GM12878 (cell line): ENCODE results near the gene C19orf81. TPM values are rescaled to one million over a fixed set of nuclear protein-coding genes. Genes with fewer than 3 reads are reported as not detected.

Experiments used
- ATAC-seq: fragments of 200-7000 bp; cut with Tn5 transposase; 3 replicates; pipeline ENCODE4 v1.9.1; 2020; ENCODE audit warnings: mild to moderate bottlenecking, moderate library complexity
- BruUV-seq: library from RNA; stranded (reverse); fragments of 400-500 nt; replicated peaks from 2 replicates; lab custom pipeline; 2021; lab: Mats Ljungman, UMichigan
- CTCF ChIA-PET: fragments of 300-600 bp; sonication (Branson Sonifier 250); formaldehyde crosslinking; extraction: SDS; loops from one replicate; lab custom pipeline; 2021; ENCODE audit warnings: inconsistent platforms; lab: Yijun Ruan, JAX
- POLR2A ChIA-PET: fragments of 350-600 bp; formaldehyde crosslinking; extraction: SDS; loops from one replicate; lab custom pipeline; 2021; ENCODE audit warnings: inconsistent platforms; lab: Charles Lee
- RAD21 ChIA-PET: fragments of 300-600 bp; sonication (Branson Sonifier 250); formaldehyde crosslinking; loops from one replicate; lab custom pipeline; 2023; ENCODE audit warnings: antibody characterized with exemption; ENCODE audit not compliant: unreplicated experiment; lab: Charles Lee
- SMC1A ChIA-PET: fragments of 300-600 bp; sonication (Branson Sonifier 250); formaldehyde crosslinking; loops from one replicate; lab custom pipeline; 2023; ENCODE audit not compliant: unreplicated experiment, uncharacterized antibody; lab: Charles Lee
- DNase-seq: peaks from one replicate; pipeline ENCODE4 v3.0.0-alpha.2; 2011; ENCODE audit warnings: low read depth, low spot score
- FAIRE-seq: peaks from 3 replicates; lab custom pipeline; 2011; peaks lifted over from hg19 to GRCh38; lab: Jason Lieb, UNC
- H2AFZ ChIP-seq: 2 replicates; pipeline ENCODE4 v1.6.0; 2011; ENCODE audit warnings: low read depth, low read length, control low read depth; ENCODE audit not compliant: control insufficient read depth
- H3K27ac ChIP-seq: 2 replicates; pipeline ENCODE4 v1.5.1; 2011; ENCODE audit warnings: control low read depth; ENCODE audit not compliant: control insufficient read depth, insufficient read depth
- H3K27me3 ChIP-seq, 2 experiments: replicated peaks in 1 of 2; 2 replicates each; pipeline versions ENCODE4 v1.6.0 to v1.6.1; 2011; ENCODE audit warnings: low read length in 1 of 2; ENCODE audit not compliant: control insufficient read depth in 2 of 2, insufficient read depth in 2 of 2
- H3K36me3 ChIP-seq, 2 experiments: 2 replicates each; pipeline ENCODE4 v1.5.1; 2011; ENCODE audit warnings: low read length in 1 of 2; ENCODE audit not compliant: control insufficient read depth in 2 of 2, insufficient read depth in 2 of 2
- H3K4me1 ChIP-seq: 2 replicates; pipeline ENCODE4 v1.6.1; 2011; ENCODE audit warnings: mild to moderate bottlenecking, low read length, moderate library complexity, mixed read lengths; ENCODE audit not compliant: control insufficient read depth, insufficient read depth
- H3K4me2 ChIP-seq: 2 replicates; pipeline ENCODE4 v1.6.0; 2011; ENCODE audit warnings: control low read depth; ENCODE audit not compliant: control insufficient read depth, insufficient read depth
- H3K4me3 ChIP-seq: fragments of 200-600 bp; sonication (generic); 2 replicates; pipeline ENCODE4 v1.5.1; 2016
- H3K79me2 ChIP-seq: 2 replicates; pipeline ENCODE4 v1.6.0; 2011; ENCODE audit warnings: low read length; ENCODE audit not compliant: control insufficient read depth, insufficient read depth
- H3K9ac ChIP-seq: 2 replicates; pipeline ENCODE4 v1.8.0; 2011; ENCODE audit warnings: low read length, control low read depth, mixed read lengths; ENCODE audit not compliant: control insufficient read depth, insufficient read depth
- H3K9me3 ChIP-seq: replicated peaks from 3 replicates; pipeline ENCODE4 v1.5.1; 2011; ENCODE audit warnings: mild to moderate bottlenecking, low read length; ENCODE audit not compliant: control insufficient read depth, insufficient read depth
- H4K20me1 ChIP-seq: 2 replicates; pipeline ENCODE4 v1.6.0; 2011; ENCODE audit not compliant: control insufficient read depth, insufficient read depth
- CEBPB ChIP-seq, 2 experiments: fragments of 150-350 bp in 1 of 2; IDR thresholded peaks; 2 replicates each; pipeline ENCODE4 v1.6.1; 2012 to 2014; ENCODE audit warnings: low read depth in 2 of 2, low read length in 2 of 2, borderline replicate concordance in 1 of 2, inconsistent platforms in 1 of 2
- CHD1 ChIP-seq: IDR thresholded peaks from 2 replicates; pipeline ENCODE4 v1.6.1; 2012; ENCODE audit warnings: low read depth, low read length, improper control_type of control experiment
- CHD2 ChIP-seq: IDR thresholded peaks from 2 replicates; pipeline ENCODE4 v1.6.1; 2011; ENCODE audit warnings: low read depth, low read length, improper control_type of control experiment, borderline replicate concordance
- HCFC1 ChIP-seq: fragments of 150-350 bp; IDR thresholded peaks from 2 replicates; pipeline ENCODE4 v1.6.1; 2014; ENCODE audit warnings: low read length
- JUND ChIP-seq: IDR thresholded peaks from 2 replicates; pipeline ENCODE4 v1.6.1; 2012; ENCODE audit warnings: low read depth, mild to moderate bottlenecking, low read length, improper control_type of control experiment, moderate library complexity
- SPI1 ChIP-seq: IDR thresholded peaks from 2 replicates; pipeline ENCODE4 v1.6.1; 2011; ENCODE audit warnings: low read depth, mild to moderate bottlenecking, low read length, moderate library complexity, borderline replicate concordance; ENCODE audit not compliant: insufficient read depth
- ZNF217 ChIP-seq: fragments of 450-650 bp; IDR thresholded peaks from 2 replicates; pipeline ENCODE4 v1.6.1; 2017; ENCODE audit warnings: antibody characterized with exemption, mild to moderate bottlenecking
- WGBS: methylation state at CpG from one replicate; pipeline ENCODE4 v1.1.6; 2016; ENCODE audit warnings: low lambda C conversion rate; ENCODE audit not compliant: insufficient replicate concordance, insufficient coverage; ENCODE audit errors: missing lambda C conversion rate; 5-methylcytosine and 5-hydroxymethylcytosine counted together
- in situ Hi-C: fragments of 300-500 bp; cut with MboI; formaldehyde crosslinking; loops from 9 replicates; pipeline ENCODE4 v1.14.3; 2018; ENCODE audit warnings: mixed read lengths
- intact Hi-C: fragments of 100-400 bp; cut with micrococcal nuclease; formaldehyde crosslinking; loops from one replicate; pipeline ENCODE4 v1.14.2; 2022; ENCODE audit not compliant: unreplicated experiment
- polyA plus RNA-seq, 11 experiments: library from polyadenylated mRNA; depleted of rRNA in 4 of 11; unstranded in 6 of 11; stranded (reverse) in 5 of 11; fragments of >200 nt; fragmentation: Nextera tagmentation in 4 of 11; fragmentation: Illumina TruSeq in 1 of 11; extraction: Ambion mirVana in 4 of 11; extraction: Trizol in 1 of 11; gene quantifications; 1 replicate in 1 of 11; 2 replicates in 10 of 11; pipeline versions ENCODE4 v1.2.1 to v1.2.3, GENCODE V29; 2011 to 2016; ENCODE audit warnings: inconsistent platforms in 2 of 11, missing spikeins in 2 of 11, low read depth in 1 of 11
- total RNA-seq, 4 experiments: library from RNA; depleted of rRNA in 3 of 4; stranded (reverse); fragments of >200 nt in 3 of 4; fragmentation: Illumina TruSeq in 1 of 4; extraction: Trizol in 1 of 4; gene quantifications; 2 replicates each; pipeline versions ENCODE4 v1.2.1 to v1.2.3, GENCODE V29; 2013 to 2021
- TF ChIP-seq, protein P1 (sequence below): IDR thresholded peaks from 2 replicates; pipeline ENCODE4 v1.6.1; 2012; ENCODE audit warnings: mild to moderate bottlenecking, low read depth, low read length
- TF ChIP-seq, protein P2 (sequence below): IDR thresholded peaks from 2 replicates; pipeline ENCODE4 v1.6.1; 2012; ENCODE audit warnings: low read depth, low read length, improper control_type of control experiment
- TF ChIP-seq, protein P3 (sequence below): fragments of 450-650 bp; IDR thresholded peaks from 2 replicates; pipeline ENCODE4 v1.6.1; 2017; ENCODE audit warnings: antibody characterized with exemption, mild to moderate bottlenecking, moderate library complexity
- TF ChIP-seq, protein P4 (sequence below): IDR thresholded peaks from 2 replicates; pipeline ENCODE4 v1.6.1; 2011; ENCODE audit warnings: borderline replicate concordance, low read depth, mild to moderate bottlenecking, moderate library complexity, low read length; ENCODE audit not compliant: insufficient read depth, poor library complexity, severe bottlenecking

The C19orf81 gene
- total and polyA plus RNA-seq, 10 of the 15 experiments (the other 5 are each of a cell fraction or from before 2014, with no cell fraction given), result 0.69 TPM; not detected in 9

DNA sequence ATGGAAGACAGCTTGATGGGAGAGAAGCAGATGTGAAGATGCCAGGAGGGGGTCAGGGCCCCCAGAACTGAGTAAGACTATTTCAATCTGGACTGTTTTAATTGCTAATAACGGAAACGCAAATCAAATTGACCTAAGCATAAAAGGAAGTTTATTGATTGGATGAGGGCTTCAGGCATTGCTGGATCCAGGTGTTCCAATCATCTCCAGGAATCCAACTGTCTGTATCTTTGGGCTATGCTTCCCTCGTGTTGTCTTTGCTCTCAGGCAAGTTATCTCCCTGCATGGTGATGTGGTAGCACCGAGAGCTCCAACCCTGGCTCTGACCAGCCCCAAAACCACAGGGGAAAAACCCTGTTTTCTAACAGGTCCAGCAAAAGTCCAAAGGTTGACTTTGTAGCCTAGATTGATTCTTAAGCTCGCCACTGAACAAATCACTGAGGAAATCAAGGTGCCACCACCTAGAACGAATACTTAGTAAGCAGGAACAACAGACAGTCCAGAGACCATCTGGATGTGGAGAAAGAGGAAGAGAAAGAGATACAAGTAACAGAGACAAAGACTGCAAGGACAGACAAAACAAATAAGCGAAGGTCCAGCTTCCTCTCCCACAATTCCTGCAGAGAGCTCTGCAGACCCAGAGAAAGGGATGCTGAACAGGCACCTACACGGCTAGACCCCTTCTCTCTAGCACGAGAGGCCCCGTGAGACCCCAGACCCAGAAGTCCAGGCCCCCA, 1.2 kb upstream of the C19orf81 start (continued):
- TF ChIP-seq, protein P1, sequence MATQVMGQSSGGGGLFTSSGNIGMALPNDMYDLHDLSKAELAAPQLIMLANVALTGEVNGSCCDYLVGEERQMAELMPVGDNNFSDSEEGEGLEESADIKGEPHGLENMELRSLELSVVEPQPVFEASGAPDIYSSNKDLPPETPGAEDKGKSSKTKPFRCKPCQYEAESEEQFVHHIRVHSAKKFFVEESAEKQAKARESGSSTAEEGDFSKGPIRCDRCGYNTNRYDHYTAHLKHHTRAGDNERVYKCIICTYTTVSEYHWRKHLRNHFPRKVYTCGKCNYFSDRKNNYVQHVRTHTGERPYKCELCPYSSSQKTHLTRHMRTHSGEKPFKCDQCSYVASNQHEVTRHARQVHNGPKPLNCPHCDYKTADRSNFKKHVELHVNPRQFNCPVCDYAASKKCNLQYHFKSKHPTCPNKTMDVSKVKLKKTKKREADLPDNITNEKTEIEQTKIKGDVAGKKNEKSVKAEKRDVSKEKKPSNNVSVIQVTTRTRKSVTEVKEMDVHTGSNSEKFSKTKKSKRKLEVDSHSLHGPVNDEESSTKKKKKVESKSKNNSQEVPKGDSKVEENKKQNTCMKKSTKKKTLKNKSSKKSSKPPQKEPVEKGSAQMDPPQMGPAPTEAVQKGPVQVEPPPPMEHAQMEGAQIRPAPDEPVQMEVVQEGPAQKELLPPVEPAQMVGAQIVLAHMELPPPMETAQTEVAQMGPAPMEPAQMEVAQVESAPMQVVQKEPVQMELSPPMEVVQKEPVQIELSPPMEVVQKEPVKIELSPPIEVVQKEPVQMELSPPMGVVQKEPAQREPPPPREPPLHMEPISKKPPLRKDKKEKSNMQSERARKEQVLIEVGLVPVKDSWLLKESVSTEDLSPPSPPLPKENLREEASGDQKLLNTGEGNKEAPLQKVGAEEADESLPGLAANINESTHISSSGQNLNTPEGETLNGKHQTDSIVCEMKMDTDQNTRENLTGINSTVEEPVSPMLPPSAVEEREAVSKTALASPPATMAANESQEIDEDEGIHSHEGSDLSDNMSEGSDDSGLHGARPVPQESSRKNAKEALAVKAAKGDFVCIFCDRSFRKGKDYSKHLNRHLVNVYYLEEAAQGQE, result no peak
- TF ChIP-seq SPI1 (peak; percentile 71; the same call in 1 of the 2 replicates), CEBPB (IDR thresholded peaks at IDR 0.05; ENCODE audit: borderline replicate concordance in 1 of 2, low read depth in 2 of 2, low read length in 2 of 2) (no peak)
- TF ChIP-seq, all 136 proteins: peak for 7

DNA sequence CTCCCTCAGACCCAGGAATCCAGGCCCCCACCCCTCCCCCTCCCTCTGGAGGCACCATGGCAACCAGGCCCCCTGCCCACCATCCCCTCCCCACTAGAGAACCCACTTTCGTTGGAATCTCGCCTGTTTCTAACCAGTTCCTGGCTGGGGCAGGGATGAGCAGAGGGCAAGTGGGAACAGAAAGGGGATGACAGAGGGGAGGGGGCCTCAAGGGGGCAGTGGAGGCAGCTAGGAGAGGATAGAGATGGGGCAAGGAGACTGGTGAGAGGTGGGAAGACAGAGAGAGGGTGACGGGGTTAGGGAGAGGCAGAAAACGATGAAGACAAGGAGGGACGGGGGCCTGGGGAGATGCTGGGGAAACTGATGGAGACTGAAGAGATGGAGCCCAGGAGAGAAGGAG, 586 bp upstream of the C19orf81 start:
- H3K36me3 ChIP-seq, result no peaks in the 10 kb centered on the region
- H3K79me2 ChIP-seq, result no peaks in the 10 kb centered on the region
- WGBS, result 11% methylated on average over 5 of the region's 5 CpGs
- no peaks in the 10 kb centered on the region for H3K4me1 ChIP-seq
- H3K9ac ChIP-seq, result no peak overlapping the region
- POLR2A ChIA-PET, result no interaction called here
- SMC1A ChIA-PET, result interaction anchor here (1.0 kb wide), 1 partner anchor 132 kb away, joined by 4 read pairs; no protein-coding TSS in a partner anchor
- FAIRE-seq, result no peak
- in situ Hi-C loops, result no loop called here
- H4K20me1 ChIP-seq, result no peaks in the 10 kb centered on the region
- CTCF ChIA-PET, result interaction anchor here (1.0 to 2.2 kb wide), 2 partner anchors 57 to 111 kb away, joined by 4 to 7 read pairs; no protein-coding TSS in a partner anchor
- no peak overlapping the region for H3K4me3 ChIP-seq
- no peak overlapping the region for H2AFZ ChIP-seq
- H3K9me3 ChIP-seq, result no peaks in the 10 kb centered on the region
- no peak overlapping the region for H3K4me2 ChIP-seq
- no peak overlapping the region for H3K27ac ChIP-seq
- DNase-seq, result no peak
- RAD21 ChIA-PET, result no interaction called here
- TF ChIP-seq CHD1, result no peak
- TF ChIP-seq JUND, result no peak
- TF ChIP-seq, protein P2, sequence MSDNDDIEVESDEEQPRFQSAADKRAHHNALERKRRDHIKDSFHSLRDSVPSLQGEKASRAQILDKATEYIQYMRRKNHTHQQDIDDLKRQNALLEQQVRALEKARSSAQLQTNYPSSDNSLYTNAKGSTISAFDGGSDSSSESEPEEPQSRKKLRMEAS, result no peak
- TF ChIP-seq CHD2, result no peak
- TF ChIP-seq, protein P3, sequence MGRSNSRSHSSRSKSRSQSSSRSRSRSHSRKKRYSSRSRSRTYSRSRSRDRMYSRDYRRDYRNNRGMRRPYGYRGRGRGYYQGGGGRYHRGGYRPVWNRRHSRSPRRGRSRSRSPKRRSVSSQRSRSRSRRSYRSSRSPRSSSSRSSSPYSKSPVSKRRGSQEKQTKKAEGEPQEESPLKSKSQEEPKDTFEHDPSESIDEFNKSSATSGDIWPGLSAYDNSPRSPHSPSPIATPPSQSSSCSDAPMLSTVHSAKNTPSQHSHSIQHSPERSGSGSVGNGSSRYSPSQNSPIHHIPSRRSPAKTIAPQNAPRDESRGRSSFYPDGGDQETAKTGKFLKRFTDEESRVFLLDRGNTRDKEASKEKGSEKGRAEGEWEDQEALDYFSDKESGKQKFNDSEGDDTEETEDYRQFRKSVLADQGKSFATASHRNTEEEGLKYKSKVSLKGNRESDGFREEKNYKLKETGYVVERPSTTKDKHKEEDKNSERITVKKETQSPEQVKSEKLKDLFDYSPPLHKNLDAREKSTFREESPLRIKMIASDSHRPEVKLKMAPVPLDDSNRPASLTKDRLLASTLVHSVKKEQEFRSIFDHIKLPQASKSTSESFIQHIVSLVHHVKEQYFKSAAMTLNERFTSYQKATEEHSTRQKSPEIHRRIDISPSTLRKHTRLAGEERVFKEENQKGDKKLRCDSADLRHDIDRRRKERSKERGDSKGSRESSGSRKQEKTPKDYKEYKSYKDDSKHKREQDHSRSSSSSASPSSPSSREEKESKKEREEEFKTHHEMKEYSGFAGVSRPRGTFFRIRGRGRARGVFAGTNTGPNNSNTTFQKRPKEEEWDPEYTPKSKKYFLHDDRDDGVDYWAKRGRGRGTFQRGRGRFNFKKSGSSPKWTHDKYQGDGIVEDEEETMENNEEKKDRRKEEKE, result no peak
- TF ChIP-seq ZNF217, result no peak
- no peak for TF ChIP-seq HCFC1
- TF ChIP-seq, protein P4, sequence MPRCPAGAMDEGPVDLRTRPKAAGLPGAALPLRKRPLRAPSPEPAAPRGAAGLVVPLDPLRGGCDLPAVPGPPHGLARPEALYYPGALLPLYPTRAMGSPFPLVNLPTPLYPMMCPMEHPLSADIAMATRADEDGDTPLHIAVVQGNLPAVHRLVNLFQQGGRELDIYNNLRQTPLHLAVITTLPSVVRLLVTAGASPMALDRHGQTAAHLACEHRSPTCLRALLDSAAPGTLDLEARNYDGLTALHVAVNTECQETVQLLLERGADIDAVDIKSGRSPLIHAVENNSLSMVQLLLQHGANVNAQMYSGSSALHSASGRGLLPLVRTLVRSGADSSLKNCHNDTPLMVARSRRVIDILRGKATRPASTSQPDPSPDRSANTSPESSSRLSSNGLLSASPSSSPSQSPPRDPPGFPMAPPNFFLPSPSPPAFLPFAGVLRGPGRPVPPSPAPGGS, result no peak
- intact Hi-C loops, result no loop called here
- no peak for ATAC-seq
- no peaks in the 10 kb centered on the region; a peak in 1 of 4 replicates for H3K27me3 ChIP-seq
- BruUV-seq, result no TSS peak
